Tibial artery (tissue), 4 donors: Measurements from ENCODE around the gene MYH15.

ENCODE experiments used
- DNase-seq, 2 donors: peaks; one replicate each; pipeline ENCODE4 v3.0.0-alpha.2; 2019
- H3K27ac ChIP-seq, 2 donors: fragments of 200-600 bp; sonication (generic) in 1 of 2; 1 replicate in 1 of 2; 2 replicates in 1 of 2; pipeline ENCODE4 v1.5.1; 2018 to 2019; ENCODE audit warnings: mild to moderate bottlenecking in 1 of 2
- H3K27me3 ChIP-seq, 2 donors: fragments of 200-600 bp; sonication (generic) in 1 of 2; one replicate each; pipeline versions ENCODE4 v1.5.1 to v1.6.0; 2016 to 2019
- H3K36me3 ChIP-seq, 3 donors: fragments of 200-600 bp; sonication (generic) in 2 of 3; one replicate each; pipeline ENCODE4 v1.5.1; 2016 to 2019; ENCODE audit warnings: mild to moderate bottlenecking in 2 of 3
- H3K4me1 ChIP-seq, 4 donors: fragments of 200-600 bp; sonication (generic) in 2 of 4; 1 replicate in 3 of 4; 2 replicates in 1 of 4; pipeline ENCODE4 v1.5.1; 2016 to 2019
- H3K4me3 ChIP-seq, 2 donors: fragments of 200-600 bp; sonication (generic) in 1 of 2; 1 replicate in 1 of 2; 2 replicates in 1 of 2; pipeline ENCODE4 v1.5.1; 2018 to 2019; ENCODE audit warnings: mild to moderate bottlenecking in 2 of 2
- H3K9me3 ChIP-seq, 3 donors: fragments of 200-600 bp; sonication (generic) in 1 of 3; one replicate each; pipeline ENCODE4 v1.5.1; 2016 to 2019
- CTCF ChIP-seq, 2 experiments: fragments of 200-600 bp in 1 of 2; fragments of 450-650 bp in 1 of 2; IDR thresholded peaks; one replicate each; pipeline ENCODE4 v1.5.1; 2017 to 2019; ENCODE audit warnings: antibody characterized with exemption in 2 of 2, mild to moderate bottlenecking in 1 of 2, moderate library complexity in 1 of 2
- intact Hi-C: fragments of 100-400 bp; cut with DNase I; formaldehyde crosslinking; loops from one replicate; pipeline ENCODE4 v1.15.0; 2023; ENCODE audit warnings: low total_unique reads

Gene MYH15

DNA sequence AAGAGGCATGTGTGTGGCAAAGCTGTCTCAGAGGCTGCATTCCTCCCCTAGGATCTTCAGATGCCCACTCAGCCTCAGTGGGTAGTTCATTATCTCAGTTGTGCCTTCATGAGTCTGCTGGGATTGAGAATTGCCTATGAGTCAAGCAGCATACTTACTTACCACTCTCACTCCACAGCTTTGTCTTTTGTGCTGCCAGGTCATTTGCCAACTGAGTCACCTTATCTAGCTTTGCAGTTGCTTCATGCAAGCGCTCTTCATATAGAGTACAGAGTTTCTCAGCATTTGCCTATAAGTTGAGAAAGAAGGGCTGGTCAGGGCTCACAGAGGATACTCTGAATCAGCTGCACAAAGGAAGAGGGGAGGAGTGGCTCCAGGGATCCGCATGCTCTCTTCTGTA is 89.5 kb downstream of the MYH15 start:
- Histone ChIP-seq H3K4me3 (no peak overlapping the region), H3K9me3 (no peaks in the 10 kb centered on the region), H3K36me3 (no peaks in the 10 kb centered on the region), H3K27me3 (no peaks in the 10 kb centered on the region), H3K4me1 (no peaks in the 10 kb centered on the region), H3K27ac (no peak overlapping the region)
- intact Hi-C loops = no loop called here
- TF ChIP-seq CTCF (IDR thresholded peaks at IDR 0.05) = no peak
- DNase-seq = no peak

GRCh38 chr3:108416111-108416869 is 94.1 kb downstream of the MYH15 start:
- Histone ChIP-seq H3K36me3 (no peaks in the 10 kb centered on the region), H3K9me3 (no peaks in the 10 kb centered on the region), H3K4me1 (no peaks in the 10 kb centered on the region), H3K27ac (no peak overlapping the region), H3K4me3 (no peak overlapping the region), H3K27me3 (no peaks in the 10 kb centered on the region)
- intact Hi-C loops = no loop called here
- DNase-seq = no peak
- no peak for TF ChIP-seq CTCF (IDR thresholded peaks at IDR 0.05)

DNA sequence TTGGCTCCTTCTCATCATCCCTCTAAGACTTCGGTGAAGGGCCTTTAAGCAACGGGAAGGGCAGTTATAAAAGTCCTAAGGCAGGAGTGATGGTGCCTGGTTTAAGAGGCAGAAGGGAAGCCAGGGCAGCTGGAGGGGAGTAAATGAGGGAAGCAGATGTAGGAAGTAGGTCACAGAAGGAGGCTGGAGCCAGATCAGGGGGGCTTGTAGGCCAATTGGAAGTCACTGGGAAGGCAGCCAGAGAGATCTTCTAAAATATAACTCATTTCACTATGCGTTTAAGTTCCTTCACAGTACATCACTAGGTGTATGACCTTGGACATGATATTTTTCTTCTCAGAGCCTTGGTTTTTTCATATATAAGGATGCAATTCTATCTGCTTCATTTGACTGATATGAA is 94.7 kb downstream of the MYH15 start:
- H3K4me3 ChIP-seq = no peak overlapping the region
- intact Hi-C loops = no loop called here
- DNase-seq = no peak
- H3K27me3 ChIP-seq = no peaks in the 10 kb centered on the region
- H3K4me1 ChIP-seq = no peaks in the 10 kb centered on the region
- no peaks in the 10 kb centered on the region for H3K9me3 ChIP-seq
- H3K27ac ChIP-seq = no peak overlapping the region
- no peak for TF ChIP-seq CTCF (IDR thresholded peaks at IDR 0.05)
- H3K36me3 ChIP-seq = no peaks in the 10 kb centered on the region

- no peak for DNase-seq
- H3K27ac ChIP-seq = no peak overlapping the region
- no peaks in the 10 kb centered on the region for H3K4me1 ChIP-seq
- intact Hi-C loops = no loop called here
- H3K36me3 ChIP-seq = no peaks in the 10 kb centered on the region
- no peaks in the 10 kb centered on the region for H3K9me3 ChIP-seq
- H3K27me3 ChIP-seq = no peaks in the 10 kb centered on the region
- TF ChIP-seq CTCF (IDR thresholded peaks at IDR 0.05) = no peak
- no peak overlapping the region for H3K4me3 ChIP-seq
Observed at GRCh38 chr3:108414007-108414406, 96.4 kb downstream of the MYH15 start.

DNA sequence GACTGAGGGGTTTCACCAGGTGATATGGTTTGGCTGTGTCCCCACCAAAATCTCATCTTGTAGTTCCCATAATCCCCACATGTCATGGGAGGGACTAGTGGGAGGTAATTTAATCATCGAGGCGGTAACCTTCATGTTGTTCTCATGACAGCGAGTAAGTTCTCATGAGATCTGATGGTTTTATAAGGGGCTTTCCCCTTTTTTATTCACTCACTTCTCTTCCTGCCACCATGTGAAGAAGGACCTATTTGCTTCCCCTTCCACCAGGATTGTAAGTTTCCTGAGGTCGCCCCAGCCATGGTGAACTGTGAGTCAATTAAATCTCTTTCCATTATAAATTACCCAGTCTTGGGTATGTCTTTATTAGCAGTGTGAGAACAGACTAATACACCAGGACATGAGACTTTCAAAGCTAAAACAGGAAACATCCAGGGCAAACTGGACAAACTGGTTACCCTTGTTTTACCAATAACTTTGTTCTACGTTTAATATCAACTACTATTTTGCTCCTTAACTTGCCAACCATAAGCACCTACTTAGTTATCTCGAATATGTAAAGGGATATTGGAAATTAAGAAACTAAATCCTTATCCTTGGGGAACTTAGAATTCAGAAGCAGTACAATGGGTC is 98.2 kb downstream of the MYH15 start:
- intact Hi-C loops = no loop called here
- Histone ChIP-seq H3K27ac (no peak overlapping the region), H3K36me3 (no peaks in the 10 kb centered on the region), H3K27me3 (no peaks in the 10 kb centered on the region), H3K4me3 (no peak overlapping the region), H3K4me1 (no peaks in the 10 kb centered on the region), H3K9me3 (no peaks in the 10 kb centered on the region)
- no peak for TF ChIP-seq CTCF (IDR thresholded peaks at IDR 0.05)
- no peak for DNase-seq
